Measurements from ENCODE around the gene DOCK7.
"Not testable (repeated sequence)": the region's sequence is repeated elsewhere in the genome, so short reads cannot be mapped to it uniquely, and the experiment has no call there.

The DOCK7 gene

DNA sequence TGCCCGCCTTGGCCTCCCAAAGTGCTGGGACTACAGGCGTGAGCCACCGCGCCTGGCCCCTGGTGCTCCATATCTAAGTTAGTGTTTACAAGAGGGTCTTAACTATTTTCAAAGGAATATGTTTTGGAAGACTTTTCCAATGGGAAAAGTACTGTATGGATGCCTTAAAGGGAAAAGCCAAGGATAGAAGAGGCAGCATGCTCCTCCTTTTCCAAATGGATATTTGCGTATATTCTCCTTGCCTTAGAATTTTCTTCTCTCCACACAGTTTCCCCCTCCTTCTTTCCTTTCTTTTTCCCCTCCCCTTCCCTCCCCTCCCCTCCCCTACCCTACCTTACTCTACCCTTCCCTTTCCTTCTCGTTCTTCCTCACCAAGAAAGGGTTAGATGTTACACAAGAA is 29.3 kb upstream of the DOCK7 start:
- H3K4me3 ChIP-seq (ENCODE audit: control insufficient read depth, low read depth, low read length) = no peak overlapping the region
- no peak for TF ChIP-seq CTCF (conservative IDR thresholded peaks at IDR 0.05; ENCODE audit: control insufficient read depth, insufficient read depth, low read depth, low read length)
- no peak for DNase-seq (ENCODE audit: low read depth)

DNA sequence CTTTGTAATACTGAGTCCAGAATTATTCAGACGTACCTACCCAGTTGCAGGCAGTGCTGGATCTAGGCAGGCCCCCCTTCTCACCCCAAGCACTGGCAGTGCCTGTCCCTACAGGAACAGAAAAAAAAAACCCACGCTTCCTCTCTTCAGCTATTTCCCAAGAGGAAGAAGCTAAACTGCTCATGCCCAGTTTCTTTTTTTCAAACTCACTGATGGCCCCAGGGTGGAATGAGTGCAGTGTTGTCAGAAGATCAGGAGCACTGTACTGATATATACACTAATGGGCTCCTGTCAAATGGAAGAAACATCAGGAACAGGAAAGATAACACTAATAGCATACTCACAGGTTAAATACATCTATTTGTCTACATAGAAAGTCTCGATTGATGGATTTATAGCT is 28.2 kb upstream of the DOCK7 start:
- H3K4me3 ChIP-seq (ENCODE audit: control insufficient read depth, low read depth, low read length) = no peak overlapping the region
- TF ChIP-seq CTCF (conservative IDR thresholded peaks at IDR 0.05; ENCODE audit: control insufficient read depth, insufficient read depth, low read depth, low read length) = no peak
- DNase-seq (ENCODE audit: low read depth) = no peak

DNA sequence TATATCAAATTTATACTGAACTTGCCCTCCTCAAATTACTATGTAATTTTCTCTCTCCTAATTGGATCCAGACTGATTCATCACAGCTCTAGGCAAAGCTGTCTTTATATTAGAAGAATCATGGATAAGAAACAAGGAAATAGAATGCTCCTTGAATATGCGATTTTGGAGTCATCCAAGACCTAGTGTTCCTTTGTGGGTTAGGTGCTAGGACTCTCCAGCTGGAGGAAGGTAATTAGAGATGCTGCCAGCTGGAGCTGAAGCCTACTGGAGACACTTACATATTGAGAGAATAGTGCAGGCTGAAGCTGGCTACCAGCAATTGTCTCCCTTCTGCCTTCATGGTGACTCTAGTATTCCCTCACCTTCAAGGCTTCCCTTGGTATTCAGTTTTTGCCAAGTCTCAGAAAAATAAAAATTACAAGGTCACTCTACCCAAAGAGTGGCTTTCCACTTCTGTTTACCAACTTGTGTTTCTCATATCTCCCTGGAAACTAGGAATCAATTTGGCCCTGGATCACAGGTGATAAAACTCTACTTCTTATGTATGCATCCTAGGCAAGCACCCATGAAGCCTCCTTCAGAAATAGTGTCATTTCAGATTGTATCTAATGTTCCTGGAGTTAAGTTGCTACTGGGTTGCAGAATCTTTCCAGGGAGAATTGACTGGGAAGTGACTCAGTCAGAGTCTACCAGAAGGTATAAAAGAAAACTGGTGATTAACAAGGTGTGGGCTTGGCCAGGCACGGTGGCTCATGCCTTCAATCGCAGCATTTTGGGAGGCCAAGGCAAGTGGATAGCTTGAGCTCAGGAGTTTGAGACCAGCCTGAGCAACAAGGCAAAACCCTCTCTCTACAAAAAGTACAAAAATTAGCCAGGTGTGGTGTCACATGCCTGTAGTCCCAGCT is 24.4 kb upstream of the DOCK7 start:
- DNase-seq (ENCODE audit: low read depth) = no peak
- no peak overlapping the region for H3K4me3 ChIP-seq (ENCODE audit: control insufficient read depth, low read depth, low read length)
- no peak for TF ChIP-seq CTCF (conservative IDR thresholded peaks at IDR 0.05; ENCODE audit: control insufficient read depth, insufficient read depth, low read depth, low read length)

DNA sequence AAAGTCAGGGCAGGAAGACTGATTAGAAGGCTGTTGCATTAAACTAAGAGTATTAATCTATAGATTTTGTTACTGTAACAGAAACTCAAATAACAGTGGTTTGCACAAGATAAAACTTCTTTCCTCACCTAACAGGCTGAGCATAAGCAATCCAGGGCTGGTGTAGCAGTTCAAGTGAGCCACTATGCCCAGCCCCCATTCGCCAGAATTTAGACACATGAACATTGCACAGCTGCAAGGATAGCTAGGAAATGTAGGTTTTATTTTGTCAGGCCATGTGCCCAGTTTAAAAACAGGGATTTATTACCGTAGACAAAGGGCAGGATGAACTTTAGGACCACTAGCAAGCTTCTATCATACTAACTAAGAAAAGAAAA is 19.5 kb upstream of the DOCK7 start:
- TF ChIP-seq CTCF (conservative IDR thresholded peaks at IDR 0.05; ENCODE audit: control insufficient read depth, insufficient read depth, low read depth, low read length) = no peak
- DNase-seq (ENCODE audit: low read depth) = no peak
- H3K4me3 ChIP-seq (ENCODE audit: control insufficient read depth, low read depth, low read length) = no peak overlapping the region

DNA sequence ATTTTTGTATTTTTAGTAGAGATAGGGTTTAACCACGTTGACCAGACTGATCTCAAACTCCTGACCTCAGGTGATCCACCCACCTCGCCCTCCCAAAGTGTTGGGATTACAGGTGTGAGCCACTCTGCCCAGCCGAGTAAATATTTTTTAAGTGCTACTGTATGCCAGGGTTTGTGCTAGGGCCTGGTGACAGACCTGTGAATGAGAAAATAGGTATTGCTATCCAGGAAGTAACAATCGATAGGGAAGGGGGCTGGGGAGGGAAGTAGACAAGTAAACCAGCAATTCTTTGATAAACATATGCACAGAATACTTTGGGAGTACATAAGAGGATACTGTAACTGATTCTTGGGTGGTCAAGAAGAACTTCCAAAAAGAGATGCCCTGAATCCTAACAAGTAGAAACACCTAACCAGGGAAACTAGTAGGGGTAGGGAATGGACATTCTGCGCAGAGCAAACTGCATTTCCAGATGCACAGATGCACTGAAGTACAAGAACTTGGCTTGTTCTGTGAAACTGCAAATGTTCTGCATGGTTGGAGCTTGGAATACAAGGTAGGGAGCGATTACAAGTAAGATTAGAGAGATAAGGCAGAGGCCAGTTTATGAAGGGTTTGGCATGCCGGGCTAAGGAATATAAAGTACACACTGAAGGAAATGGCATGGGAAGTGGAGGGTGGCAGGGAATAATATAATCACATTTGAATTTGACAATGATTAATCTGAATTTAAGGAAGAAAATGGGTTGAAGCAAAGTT is 19.0 kb upstream of the DOCK7 start:
- no peak for DNase-seq (ENCODE audit: low read depth)
- no peak for TF ChIP-seq CTCF (conservative IDR thresholded peaks at IDR 0.05; ENCODE audit: control insufficient read depth, insufficient read depth, low read depth, low read length)
- no peak overlapping the region for H3K4me3 ChIP-seq (ENCODE audit: control insufficient read depth, low read depth, low read length)

GRCh38 chr1:62698161-62698560 is 10.0 kb upstream of the DOCK7 start:
- H3K4me3 ChIP-seq (ENCODE audit: control insufficient read depth, low read depth, low read length); DNase-seq (ENCODE audit: low read depth): not testable (repeated sequence)

DNA sequence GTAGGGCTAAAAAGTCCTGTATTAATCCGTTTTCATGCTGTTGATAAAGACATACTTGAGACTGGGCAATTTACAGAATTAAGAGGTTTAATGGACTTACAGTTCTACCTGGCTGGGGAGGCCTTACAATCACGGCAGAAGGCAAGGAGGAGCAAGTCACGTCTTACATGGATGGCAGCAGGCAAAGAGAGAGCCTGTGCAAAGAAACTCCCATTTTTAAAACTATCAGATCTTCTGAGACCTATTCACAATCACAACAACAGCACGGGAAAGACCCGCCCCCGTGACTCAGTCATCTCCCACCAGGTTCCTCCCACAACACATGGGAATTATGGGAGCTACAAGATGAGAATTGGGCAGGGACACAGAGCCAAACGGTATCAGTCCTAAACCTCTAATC is 6.3 kb upstream of the DOCK7 start:
- not testable (repeated sequence) for DNase-seq (ENCODE audit: low read depth); H3K4me3 ChIP-seq (ENCODE audit: control insufficient read depth, low read depth, low read length)
